HepG2 (cell line): Measurements from ENCODE around the gene OR2V2. TPM values are rescaled to one million over a fixed set of nuclear protein-coding genes. Genes with fewer than 3 reads are reported as not detected.

Experiments
- DZIP1 ChIP-seq: sonication (generic); formaldehyde crosslinking; IDR thresholded peaks from 2 replicates; pipeline ENCODE4 v1.5.0; 2020; ENCODE audit warnings: mild to moderate bottlenecking, missing genetic modification reagents
- FIP1L1 ChIP-seq: fragments of 200-400 bp; formaldehyde crosslinking; IDR thresholded peaks from 2 replicates; pipeline ENCODE4 v1.6.1; 2018; ENCODE audit warnings: low read depth, mild to moderate bottlenecking, low read length, moderate library complexity, borderline replicate concordance; ENCODE audit not compliant: insufficient read depth
- FOXA1 ChIP-seq, 2 experiments: fragments of 450-650 bp in 1 of 2; sonication (generic) in 1 of 2; formaldehyde crosslinking in 1 of 2; IDR thresholded peaks; 2 replicates each; pipeline versions ENCODE4 v1.4.0 to v1.6.1; 2016 to 2020; ENCODE audit warnings: missing genetic modification reagents in 1 of 2
- PRDM4 ChIP-seq: sonication (generic); formaldehyde crosslinking; IDR thresholded peaks from 2 replicates; pipeline ENCODE4 v1.9.0; 2021; ENCODE audit warnings: missing genetic modification reagents, borderline replicate concordance
- THRA ChIP-seq: sonication (generic); formaldehyde crosslinking; IDR thresholded peaks from 2 replicates; pipeline ENCODE4 v1.4.0; 2020; ENCODE audit warnings: missing genetic modification reagents, borderline replicate concordance
- TP53 ChIP-seq: sonication (generic); formaldehyde crosslinking; conservative IDR thresholded peaks from 2 replicates; pipeline ENCODE4 v1.4.0; 2020; ENCODE audit warnings: missing genetic modification reagents
- ZBTB7B ChIP-seq: sonication (generic); formaldehyde crosslinking; IDR thresholded peaks from 2 replicates; pipeline ENCODE4 v1.4.0; 2020; ENCODE audit warnings: missing genetic modification reagents
- ZFX ChIP-seq: sonication (generic); formaldehyde crosslinking; IDR thresholded peaks from 2 replicates; pipeline ENCODE4 v1.4.0; 2020; ENCODE audit warnings: mild to moderate bottlenecking, low read depth, missing genetic modification reagents, moderate library complexity
- ZNF44 ChIP-seq: sonication (generic); formaldehyde crosslinking; IDR thresholded peaks from 2 replicates; pipeline ENCODE4 v1.5.1; 2020; ENCODE audit warnings: mild to moderate bottlenecking, missing genetic modification reagents
- ZNF704 ChIP-seq: sonication (generic); formaldehyde crosslinking; IDR thresholded peaks from 2 replicates; pipeline ENCODE4 v1.8.1; 2023; ENCODE audit warnings: mild to moderate bottlenecking, inconsistent platforms, moderate library complexity, missing genetic modification reagents, borderline replicate concordance
- polyA plus RNA-seq, 8 experiments: library from polyadenylated mRNA; depleted of rRNA in 3 of 8; stranded (reverse) in 7 of 8; unstranded in 1 of 8; fragments of >200 nt; fragmentation: Illumina TruSeq in 4 of 8; extraction: Trizol in 4 of 8; gene quantifications; 2 replicates each; pipeline versions ENCODE4 v1.2.1 to v1.2.3, GENCODE V29; 2011 to 2016; ENCODE audit warnings: low read depth in 4 of 8, missing spikeins in 1 of 8, mixed read lengths in 1 of 8; ENCODE audit not compliant: insufficient read depth in 1 of 8
- total RNA-seq, 5 experiments: library from RNA; depleted of rRNA; stranded (reverse); fragments of >200 nt; fragmentation: Illumina TruSeq; extraction: Trizol; gene quantifications; 2 replicates each; pipeline ENCODE4 v1.2.3, GENCODE V29; 2016; ENCODE audit warnings: low read depth in 1 of 5

Gene OR2V2
- total and polyA plus RNA-seq, 2 of the 13 experiments (the other 11 are each of a cell fraction or from before 2014, with no cell fraction given), result not detected

- TF ChIP-seq PRDM4 (no peak), ZFX (CRISPR knock-in tag) (peak; percentile 26), DZIP1 (CRISPR knock-in tag) (no peak), ZNF704 (peak; percentile 5; the same call in 1 of the 2 replicates), FOXA1 (IDR thresholded peaks at IDR 0.05) (no peak), FOXA1 (CRISPR knock-in tag; IDR thresholded peaks at IDR 0.05) (0 out of 2 replicates have a peak, but pooled peaks have one; percentile 29), THRA (CRISPR knock-in tag) (peak; percentile 29; the same call in 1 of the 2 replicates), ZBTB7B (CRISPR knock-in tag) (0 out of 2 replicates have a peak, but pooled peaks have one; percentile 41), ZNF44 (CRISPR knock-in tag) (no peak), TP53 (CRISPR knock-in tag) (no peak), FIP1L1 (no peak)
Observed at GRCh38 chr5:181192337-181193046, 45.1 kb downstream of the OR2V2 start (continued).
